GM21825 (cell line): ENCODE measurements around the gene KCNH3.

ENCODE experiments used
- ATAC-seq: cut with Tn5 transposase; IDR thresholded peaks from one replicate; pipeline ENCODE4 v1.9.1; 2021; ENCODE audit warnings: mild to moderate bottlenecking, moderate library complexity; ENCODE audit not compliant: unreplicated experiment

The KCNH3 gene

DNA sequence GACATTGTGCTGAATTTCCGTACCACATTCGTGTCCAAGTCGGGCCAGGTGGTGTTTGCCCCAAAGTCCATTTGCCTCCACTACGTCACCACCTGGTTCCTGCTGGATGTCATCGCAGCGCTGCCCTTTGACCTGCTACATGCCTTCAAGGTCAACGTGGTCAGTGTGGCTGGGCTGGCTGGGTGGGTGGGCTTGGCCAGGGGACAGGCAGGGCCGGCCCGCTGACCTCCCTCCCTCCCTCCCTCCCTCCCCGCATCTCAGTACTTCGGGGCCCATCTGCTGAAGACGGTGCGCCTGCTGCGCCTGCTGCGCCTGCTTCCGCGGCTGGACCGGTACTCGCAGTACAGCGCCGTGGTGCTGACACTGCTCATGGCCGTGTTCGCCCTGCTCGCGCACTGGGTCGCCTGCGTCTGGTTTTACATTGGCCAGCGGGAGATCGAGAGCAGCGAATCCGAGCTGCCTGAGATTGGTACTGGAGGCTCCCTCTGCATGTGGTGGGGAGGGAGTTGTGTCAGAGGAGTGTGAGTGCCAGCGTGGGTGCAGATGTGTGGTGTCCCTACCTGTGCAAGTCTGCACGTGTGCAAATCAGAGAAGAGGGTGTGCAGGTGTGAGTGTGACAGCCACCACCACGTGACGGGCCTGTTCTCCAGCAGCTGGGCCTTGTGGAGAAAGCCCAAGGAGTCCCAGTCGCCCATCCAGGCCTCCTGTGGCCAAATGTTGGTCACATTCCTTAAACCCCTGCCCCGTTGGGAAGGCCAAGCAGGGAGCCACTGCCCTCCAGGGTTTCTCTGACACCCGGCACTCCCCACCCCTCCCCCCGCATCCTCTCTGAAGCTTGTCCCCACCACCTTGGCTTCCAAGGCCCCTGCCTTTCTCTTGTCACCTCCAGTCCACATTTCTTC, 5.3 kb downstream of the KCNH3 start:
- no peak for ATAC-seq

DNA sequence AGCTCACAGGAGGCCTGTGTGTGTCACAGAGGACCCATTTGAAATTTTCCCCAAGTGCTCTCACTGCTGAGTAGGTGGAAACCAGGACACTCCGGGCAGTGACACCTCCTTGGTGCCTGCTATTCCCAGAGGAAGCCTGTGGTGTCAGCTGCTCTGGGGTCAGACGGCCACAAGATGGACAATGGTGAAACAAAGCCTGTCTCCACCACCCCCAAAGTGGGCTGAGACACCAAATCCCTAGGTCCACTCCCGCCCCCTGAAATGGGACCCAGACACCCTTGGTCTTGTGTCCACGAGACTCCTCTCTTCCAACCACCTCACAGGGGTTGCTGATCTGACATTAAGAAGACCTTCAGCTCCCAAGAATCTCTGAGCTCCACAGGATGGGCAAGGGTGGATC, 7.0 kb downstream of the KCNH3 start:
- no peak for ATAC-seq

DNA sequence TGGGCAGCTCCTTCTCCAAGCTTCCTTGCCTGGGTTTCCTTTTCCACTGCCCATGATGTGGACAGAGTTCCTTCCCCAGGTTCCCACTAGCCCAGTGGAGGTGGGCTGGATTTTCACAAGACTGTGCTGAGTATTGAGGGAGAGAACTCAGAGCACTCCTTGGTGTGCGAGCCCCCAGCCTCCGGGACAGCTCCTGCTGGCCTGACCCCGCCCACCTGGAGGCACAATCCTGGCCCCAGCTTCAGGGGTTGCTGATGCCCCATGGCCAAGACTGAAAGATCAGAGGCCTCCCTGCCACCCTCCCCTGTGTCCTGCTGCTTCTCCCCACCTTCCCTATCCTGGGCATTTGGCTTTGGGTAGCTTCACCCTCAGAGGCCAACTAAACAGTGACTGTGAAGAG, 7.7 kb downstream of the KCNH3 start:
- ATAC-seq: no peak

DNA sequence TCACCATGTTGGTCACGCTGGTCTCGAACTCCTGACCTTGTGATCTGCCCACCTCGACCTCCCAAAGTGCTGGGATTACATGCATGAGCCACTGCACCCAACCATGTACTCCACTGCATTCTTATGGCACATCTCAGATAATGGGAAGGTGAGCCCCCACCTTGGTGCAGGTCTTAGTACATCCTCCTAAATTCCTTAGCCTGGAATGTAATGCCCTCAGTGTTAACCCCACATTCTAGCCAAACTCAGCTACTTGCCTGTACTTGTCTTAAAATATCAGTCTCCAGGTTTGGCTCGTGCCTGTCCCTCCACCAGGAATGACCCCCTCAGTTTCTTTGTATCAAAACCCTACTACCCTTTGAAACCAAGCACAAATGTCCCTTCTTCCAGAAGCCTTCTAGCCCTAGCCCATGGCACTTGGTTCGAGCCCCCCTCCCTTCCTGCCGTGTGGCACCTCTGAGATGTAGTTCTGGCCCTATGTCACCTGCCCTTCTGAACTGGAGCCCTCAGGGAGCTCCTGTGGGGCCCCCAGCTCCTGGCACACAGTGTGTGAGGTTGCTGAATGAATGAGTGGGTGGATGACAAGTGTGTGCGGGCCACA, 8.4 kb downstream of the KCNH3 start:
- ATAC-seq: no peak

DNA sequence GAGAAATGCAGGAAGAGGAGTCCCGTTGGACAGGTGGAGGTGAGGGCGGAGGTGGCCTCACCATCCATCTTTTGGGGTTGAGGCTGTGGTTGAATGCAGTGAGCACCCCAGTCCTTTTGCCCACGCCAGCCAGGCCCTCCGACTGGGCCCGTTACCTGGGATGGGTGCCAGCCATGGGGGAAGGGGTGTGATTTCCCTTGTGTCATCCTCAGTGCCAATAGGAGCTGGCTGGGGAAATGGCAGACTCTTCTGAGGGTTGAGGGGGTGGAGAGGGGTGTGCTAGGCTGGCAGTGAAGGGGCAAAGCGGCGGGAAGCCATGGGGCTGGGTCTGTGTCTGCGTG, 9.6 kb downstream of the KCNH3 start:
- ATAC-seq: no peak

DNA sequence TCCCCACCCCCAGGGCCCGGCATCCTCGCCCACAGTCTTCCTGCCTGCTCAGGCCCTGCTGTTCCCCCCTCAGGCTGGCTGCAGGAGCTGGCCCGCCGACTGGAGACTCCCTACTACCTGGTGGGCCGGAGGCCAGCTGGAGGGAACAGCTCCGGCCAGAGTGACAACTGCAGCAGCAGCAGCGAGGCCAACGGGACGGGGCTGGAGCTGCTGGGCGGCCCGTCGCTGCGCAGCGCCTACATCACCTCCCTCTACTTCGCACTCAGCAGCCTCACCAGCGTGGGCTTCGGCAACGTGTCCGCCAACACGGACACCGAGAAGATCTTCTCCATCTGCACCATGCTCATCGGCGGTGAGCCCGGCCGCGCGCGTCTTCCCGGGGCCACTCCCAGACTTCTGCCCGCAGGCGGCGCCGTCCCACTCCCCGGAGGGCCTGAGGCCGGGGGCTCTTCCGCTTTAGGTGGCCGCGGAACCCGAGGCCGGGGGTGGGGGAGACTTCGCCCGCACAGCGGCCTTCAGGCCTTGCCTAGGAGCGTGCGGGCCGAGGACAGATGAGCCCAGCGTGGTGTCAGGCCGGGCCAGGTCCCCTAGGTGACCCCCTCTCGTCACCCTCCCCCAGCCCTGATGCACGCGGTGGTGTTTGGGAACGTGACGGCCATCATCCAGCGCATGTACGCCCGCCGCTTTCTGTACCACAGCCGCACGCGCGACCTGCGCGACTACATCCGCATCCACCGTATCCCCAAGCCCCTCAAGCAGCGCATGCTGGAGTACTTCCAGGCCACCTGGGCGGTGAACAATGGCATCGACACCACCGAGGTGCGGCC, 10.2 kb downstream of the KCNH3 start:
- no peak for ATAC-seq

DNA sequence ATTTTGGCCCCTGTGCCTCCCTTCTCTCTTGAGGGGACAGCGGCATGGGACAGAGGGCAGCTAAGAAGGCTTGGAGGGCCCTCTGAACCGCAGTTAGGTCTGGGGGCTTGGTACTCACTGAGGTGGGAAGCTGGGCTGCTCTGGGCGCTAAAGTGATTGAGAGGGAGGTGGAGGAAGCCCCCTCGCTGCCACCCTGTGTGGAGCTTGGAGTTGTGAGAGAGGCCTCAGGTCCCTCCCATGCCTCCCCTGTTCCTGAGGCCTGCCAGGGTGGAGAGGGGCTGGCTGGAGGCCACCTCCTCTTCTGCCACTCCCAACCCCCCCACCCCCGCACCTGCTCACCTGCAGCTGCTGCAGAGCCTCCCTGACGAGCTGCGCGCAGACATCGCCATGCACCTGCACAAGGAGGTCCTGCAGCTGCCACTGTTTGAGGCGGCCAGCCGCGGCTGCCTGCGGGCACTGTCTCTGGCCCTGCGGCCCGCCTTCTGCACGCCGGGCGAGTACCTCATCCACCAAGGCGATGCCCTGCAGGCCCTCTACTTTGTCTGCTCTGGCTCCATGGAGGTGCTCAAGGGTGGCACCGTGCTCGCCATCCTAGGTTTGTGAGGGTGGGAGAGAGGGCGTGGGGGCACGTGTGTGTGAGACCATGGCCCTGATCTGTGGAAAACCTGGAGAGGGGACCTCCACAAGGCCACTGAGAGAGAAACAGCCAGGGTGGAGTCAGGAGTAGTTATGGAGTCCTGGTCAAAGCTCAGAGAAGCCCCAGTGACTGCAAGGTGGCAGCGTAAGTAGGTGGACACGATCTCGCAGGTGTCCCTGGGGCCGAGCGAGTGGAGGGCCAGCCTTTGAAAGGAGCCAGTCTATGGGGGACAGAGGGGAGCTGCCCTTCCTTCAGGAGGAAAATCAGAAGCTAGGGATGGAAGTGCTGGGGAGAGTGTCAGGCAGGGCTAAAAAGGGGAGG, 11.2 kb downstream of the KCNH3 start:
- ATAC-seq: no peak

DNA sequence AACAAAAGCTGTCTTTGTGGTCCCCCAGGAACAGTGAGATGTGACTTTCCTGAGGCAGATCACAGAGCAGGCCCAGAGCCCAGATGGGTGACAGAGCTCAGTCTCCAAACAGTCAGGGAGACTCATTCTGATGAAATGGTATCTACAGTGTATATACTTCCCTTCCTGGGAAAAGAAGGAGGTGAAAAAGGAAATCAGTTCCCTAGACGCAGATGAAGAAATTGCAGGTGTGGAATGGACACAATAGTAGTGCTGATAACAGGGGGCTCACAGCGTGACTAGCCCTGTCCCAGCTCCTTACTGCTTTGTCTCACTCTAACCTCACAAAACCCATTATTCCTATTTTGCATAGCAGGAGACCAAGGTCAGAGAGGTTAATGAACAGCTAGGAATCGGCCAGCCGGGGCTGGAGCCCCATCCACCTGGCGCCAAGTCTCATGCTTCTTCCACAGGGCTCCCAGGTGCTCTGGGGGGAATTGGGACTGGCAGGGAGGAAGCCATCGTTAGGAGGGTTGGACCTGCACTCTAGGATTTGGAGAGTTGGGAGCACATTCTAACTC, 11.9 kb downstream of the KCNH3 start:
- ATAC-seq: no peak

DNA sequence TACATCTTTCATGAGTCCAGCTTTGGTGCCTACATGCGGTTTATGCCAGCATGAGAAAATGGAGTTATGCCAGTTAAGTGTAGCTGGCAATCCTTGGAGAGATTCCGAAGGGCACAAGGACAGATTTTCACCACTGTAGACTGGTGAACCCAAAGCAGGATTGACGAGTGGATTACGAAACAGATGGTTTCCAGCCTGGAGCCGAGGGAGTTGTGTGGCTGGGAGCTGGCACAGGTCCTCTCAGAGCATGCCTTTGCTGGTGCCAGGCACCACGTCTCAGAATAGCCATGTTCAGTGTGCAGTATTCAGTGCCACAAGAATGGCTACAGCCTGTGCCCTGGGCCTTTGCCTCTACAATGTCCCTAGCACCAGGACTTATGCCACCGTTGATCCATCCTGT, 13.2 kb downstream of the KCNH3 start:
- no peak for ATAC-seq

DNA sequence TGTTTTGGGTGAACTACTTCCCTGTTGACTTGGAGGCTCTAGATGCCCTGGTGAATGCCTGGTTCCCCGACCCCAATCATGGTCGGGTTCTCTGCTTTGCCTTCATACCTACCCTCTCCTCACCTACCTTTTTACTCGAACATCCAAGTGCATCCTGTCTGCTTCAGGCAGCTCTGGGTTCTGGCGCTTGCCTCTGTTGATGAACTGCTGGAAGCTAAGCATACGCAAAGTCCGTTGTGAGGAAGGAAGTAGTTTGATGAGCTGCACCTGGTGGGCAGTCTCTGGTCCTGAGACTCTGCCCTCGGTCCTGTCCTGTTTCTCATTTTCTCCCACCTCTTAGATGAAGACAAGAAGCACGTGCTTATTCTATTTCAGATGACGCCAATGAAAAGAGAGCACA, 13.6 kb downstream of the KCNH3 start:
- ATAC-seq: no peak

DNA sequence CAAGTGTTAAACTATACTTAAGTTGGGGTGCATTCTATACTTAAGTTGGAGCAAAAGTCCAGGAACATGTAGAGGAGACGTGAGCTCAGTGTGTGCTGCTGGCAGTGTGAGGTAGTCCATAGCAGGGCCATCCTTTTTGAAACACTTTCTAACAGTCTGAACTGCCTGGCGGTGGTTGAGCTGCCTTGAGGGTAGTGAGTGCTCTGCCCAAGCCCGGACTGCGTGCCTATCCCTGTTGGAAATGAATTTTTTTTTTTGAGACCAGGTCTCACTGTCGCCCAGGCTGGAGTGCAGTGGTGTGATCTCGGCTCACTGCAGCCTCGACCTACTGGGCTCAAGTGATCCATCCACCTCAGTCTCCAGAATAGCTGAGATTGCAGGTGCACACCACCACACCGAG, 14.1 kb downstream of the KCNH3 start:
- no peak for ATAC-seq

DNA sequence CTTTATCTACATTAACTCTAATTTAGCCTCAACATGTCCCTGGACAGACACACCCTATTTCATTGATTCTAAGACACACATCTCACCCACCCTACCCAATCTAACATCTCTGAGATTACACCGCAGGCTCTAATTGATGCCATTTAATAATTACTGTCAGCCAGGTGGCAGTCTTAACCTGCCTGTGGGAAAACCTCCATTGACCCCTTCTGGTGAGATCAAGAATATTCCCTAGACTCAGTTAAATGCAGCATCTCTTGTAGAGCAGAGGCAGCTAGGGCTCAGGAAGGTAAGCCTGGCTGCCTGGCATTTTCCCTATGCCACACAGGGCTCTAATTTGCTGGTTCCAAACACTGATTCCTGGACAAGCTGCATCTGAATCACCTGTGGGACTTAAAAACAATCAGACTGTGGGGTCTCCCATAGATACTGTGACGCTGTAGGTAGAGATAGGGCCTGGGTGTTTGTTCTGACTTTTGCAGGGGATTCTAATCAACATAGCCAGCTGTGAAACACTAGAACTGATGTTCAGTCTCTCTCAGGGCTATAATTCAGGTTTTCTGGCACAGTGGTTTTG, 14.8 kb downstream of the KCNH3 start:
- ATAC-seq: no peak

DNA sequence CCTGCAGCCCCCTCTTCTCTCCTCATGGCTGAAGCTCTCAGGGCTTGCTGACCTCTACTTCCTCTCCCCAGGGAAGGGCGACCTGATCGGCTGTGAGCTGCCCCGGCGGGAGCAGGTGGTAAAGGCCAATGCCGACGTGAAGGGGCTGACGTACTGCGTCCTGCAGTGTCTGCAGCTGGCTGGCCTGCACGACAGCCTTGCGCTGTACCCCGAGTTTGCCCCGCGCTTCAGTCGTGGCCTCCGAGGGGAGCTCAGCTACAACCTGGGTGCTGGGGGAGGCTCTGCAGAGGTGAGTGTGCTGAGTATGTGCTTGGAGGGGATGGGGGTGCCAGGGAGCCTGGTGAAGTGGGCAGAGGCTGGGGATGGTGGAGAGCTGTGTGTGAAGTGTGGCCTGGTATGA, 15.4 kb downstream of the KCNH3 start:
- ATAC-seq: no peak

DNA sequence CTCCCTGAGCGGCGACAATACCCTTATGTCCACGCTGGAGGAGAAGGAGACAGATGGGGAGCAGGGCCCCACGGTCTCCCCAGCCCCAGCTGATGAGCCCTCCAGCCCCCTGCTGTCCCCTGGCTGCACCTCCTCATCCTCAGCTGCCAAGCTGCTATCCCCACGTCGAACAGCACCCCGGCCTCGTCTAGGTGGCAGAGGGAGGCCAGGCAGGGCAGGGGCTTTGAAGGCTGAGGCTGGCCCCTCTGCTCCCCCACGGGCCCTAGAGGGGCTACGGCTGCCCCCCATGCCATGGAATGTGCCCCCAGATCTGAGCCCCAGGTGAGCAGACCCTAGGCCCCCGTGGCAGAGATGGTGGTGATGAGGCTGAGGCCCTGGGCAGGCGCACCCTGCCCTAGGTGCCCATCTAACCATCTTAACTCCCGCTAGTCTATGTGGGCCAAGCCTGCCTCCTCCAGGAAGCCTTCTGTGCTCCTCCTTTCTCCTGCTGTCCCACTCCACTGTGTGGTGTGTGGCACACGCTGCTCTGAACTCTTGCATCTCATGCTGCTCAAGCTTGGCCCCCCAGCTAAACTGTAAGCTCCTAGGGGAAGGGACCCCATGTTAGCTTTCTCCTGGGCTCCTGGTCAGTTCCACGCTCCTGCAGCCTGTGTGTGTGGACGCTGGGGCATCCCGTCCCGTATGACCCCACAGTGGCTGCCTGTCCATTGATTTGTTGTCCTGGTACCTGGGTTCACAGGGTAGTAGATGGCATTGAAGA, 17.0 kb downstream of the KCNH3 start:
- ATAC-seq: no peak

DNA sequence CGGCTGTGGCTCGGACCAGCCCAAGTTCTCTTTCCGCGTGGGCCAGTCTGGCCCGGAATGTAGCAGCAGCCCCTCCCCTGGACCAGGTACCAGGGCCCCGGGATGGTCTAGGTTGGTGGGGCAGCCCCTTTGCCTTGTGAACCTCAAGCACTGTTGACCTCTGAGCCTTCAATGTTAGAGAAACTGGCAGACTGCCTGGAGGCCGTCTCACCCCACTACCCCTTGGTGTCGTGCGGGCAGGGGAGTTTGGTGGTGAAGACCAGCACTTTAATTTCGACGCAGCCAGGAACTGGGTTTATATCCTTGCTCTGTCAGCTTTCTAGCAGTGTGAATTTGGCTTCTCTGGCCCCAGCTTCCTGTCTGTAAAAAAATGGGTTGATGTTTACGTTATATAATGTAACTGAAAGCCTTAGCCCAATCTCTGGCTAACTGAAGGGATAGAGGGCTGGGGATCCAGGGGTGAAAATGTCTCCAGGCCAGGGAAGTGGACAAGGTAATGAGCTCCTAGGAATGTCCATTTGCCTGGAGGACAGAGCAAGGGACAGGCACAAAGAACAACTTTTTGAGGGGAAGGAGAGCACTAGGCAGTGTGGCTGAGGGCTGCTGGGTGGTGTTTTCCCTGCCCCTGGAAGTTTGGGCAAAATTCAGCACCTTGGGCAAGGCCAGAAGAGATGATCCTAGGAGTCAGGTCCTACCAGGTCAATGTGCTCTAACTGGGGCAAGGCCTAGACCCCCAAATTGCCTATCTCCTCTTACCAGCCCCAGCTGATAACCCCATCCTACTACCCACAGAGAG, 17.8 kb downstream of the KCNH3 start:
- ATAC-seq: no peak

DNA sequence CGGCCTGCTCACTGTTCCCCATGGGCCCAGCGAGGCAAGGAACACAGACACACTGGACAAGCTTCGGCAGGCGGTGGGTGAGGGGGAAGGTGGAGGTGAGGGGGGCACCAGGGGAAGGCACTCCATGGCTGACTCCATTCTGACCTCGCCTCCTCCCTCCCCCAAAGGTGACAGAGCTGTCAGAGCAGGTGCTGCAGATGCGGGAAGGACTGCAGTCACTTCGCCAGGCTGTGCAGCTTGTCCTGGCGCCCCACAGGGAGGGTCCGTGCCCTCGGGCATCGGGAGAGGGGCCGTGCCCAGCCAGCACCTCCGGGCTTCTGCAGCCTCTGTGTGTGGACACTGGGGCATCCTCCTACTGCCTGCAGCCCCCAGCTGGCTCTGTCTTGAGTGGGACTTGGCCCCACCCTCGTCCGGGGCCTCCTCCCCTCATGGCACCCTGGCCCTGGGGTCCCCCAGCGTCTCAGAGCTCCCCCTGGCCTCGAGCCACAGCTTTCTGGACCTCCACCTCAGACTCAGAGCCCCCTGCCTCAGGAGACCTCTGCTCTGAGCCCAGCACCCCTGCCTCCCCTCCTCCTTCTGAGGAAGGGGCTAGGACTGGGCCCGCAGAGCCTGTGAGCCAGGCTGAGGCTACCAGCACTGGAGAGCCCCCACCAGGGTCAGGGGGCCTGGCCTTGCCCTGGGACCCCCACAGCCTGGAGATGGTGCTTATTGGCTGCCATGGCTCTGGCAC, 18.5 kb downstream of the KCNH3 start:
- ATAC-seq: no peak

DNA sequence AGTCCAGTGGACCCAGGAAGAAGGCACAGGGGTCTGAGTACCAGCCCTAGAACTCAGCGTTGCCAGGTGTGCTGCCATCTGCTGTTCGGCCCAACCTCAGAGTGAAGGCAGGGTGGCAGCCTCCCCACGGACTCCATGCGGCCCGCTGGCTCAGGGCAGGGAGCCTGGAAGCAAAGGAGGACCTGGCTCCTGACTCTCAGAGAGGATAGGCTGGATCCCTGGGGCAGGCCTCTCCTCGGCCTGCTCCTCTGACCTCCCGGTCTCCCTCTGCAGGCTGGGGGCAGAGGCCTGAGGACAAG, 19.0 kb downstream of the KCNH3 start:
- no peak for ATAC-seq

DNA sequence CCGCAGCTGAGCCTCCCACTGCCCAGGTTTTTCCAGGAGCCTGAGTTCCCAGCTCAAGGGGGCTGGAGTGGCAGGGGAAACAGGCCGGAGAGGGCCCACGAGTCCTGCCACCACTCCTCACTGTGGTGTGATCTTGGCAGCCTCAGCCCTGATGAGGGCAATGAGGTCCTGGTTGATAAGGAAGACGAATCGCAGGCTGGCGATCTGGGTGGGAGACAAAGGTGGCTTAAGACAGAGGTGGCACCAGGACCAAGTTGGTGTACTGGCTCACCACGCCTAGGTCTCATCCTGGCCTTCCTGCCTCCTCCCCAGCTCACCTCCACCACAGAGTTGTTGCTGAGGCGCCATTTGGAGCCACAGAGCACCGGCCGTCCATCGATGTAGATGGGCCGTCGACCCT, 19.7 kb downstream of the KCNH3 start:
- ATAC-seq: no peak
